ENCODE measurements around the gene CTRB1. TPM values are rescaled to one million over a fixed set of nuclear protein-coding genes. Genes with fewer than 3 reads are reported as not detected.

The CTRB1 gene
- total and polyA plus RNA-seq, 2 of the 13 experiments (the other 11 are each of a cell fraction or from before 2014, with no cell fraction given), result not detected

- TF ChIP-seq ETV6 (CRISPR knock-in tag; conservative IDR thresholded peaks at IDR 0.05) (peak; percentile 88), THYN1 (CRISPR knock-in tag; IDR thresholded peaks at IDR 0.05; ENCODE audit: borderline replicate concordance, low read depth) (0 out of 2 replicates have a peak, but pooled peaks have one; percentile 33), ZNF580 (CRISPR knock-in tag; IDR thresholded peaks at IDR 0.05; ENCODE audit: borderline replicate concordance, low read depth) (peak; percentile 69), ZNF496 (CRISPR knock-in tag; IDR thresholded peaks at IDR 0.05; ENCODE audit: insufficient replicate concordance) (no peak), KAT8 (CRISPR knock-in tag; IDR thresholded peaks at IDR 0.05) (peak; percentile 82), U2AF2 (IDR thresholded peaks at IDR 0.05; ENCODE audit: low read depth, low read length) (no peak), BRD4 (CRISPR knock-in tag; IDR thresholded peaks at IDR 0.05) (peak; percentile 86), MZF1 (CRISPR knock-in tag; IDR thresholded peaks at IDR 0.05; ENCODE audit: borderline replicate concordance) (0 out of 2 replicates have a peak, but pooled peaks have one; percentile 80), ZMYM2 (CRISPR knock-in tag; IDR thresholded peaks at IDR 0.05) (no peak), FOSL1 (CRISPR knock-in tag; IDR thresholded peaks at IDR 0.05; ENCODE audit: borderline replicate concordance) (0 out of 2 replicates have a peak, but pooled peaks have one; percentile 10), ZNF674 (CRISPR knock-in tag; IDR thresholded peaks at IDR 0.05; ENCODE audit: low read depth) (peak; percentile 91; the same call in 1 of the 2 replicates), POGZ (CRISPR knock-in tag; IDR thresholded peaks at IDR 0.05) (peak; percentile 87), ZNF138 (CRISPR knock-in tag; IDR thresholded peaks at IDR 0.05; ENCODE audit: low read depth) (peak; percentile 63; the same call in 1 of the 2 replicates), RAD21 (CRISPR knock-in tag; IDR thresholded peaks at IDR 0.05) (peak; percentile 87), RXRA (CRISPR knock-in tag; IDR thresholded peaks at IDR 0.05) (peak; percentile 49; the same call in 1 of the 2 replicates), ZIK1 (CRISPR knock-in tag; IDR thresholded peaks at IDR 0.05; ENCODE audit: borderline replicate concordance, low read depth) (0 out of 2 replicates have a peak, but pooled peaks have one; percentile 79), NFIC (IDR thresholded peaks at IDR 0.05; ENCODE audit: low read length) (no peak), HIVEP1 (CRISPR knock-in tag; IDR thresholded peaks at IDR 0.05) (peak; percentile 79), MXI1 (IDR thresholded peaks at IDR 0.05; ENCODE audit: borderline replicate concordance, low read depth, low read length) (peak; percentile 16; the same call in 1 of the 3 replicates), ARID5B (CRISPR knock-in tag; IDR thresholded peaks at IDR 0.05) (peak; percentile 48; the same call in 1 of the 2 replicates), HOXD1 (CRISPR knock-in tag; IDR thresholded peaks at IDR 0.05) (peak; percentile 88), BORCS8-MEF2B (CRISPR knock-in tag; IDR thresholded peaks at IDR 0.05) (peak; percentile 94), BRF2 (CRISPR knock-in tag; IDR thresholded peaks at IDR 0.05) (0 out of 2 replicates have a peak, but pooled peaks have one; percentile 28), ZNF343 (CRISPR knock-in tag; IDR thresholded peaks at IDR 0.05) (peak; percentile 81; the same call in 1 of the 2 replicates), CREBL2 (CRISPR knock-in tag; IDR thresholded peaks at IDR 0.05; ENCODE audit: borderline replicate concordance) (no peak; the same call in 1 of the 2 replicates)
Observed at GRCh38 chr16:75265911-75266701, 47.3 kb downstream of the CTRB1 start (continued).
